H1 (cell line): ENCODE measurements around the gene HNRNPU. TPM values are rescaled to one million over a fixed set of nuclear protein-coding genes. Genes with fewer than 3 reads are reported as not detected.

Source experiments
- CTCF ChIA-PET: fragments of 300-600 bp; sonication (Branson Sonifier 250); formaldehyde crosslinking; loops from one replicate; lab custom pipeline; 2021; ENCODE audit not compliant: partially characterized antibody; lab: Charles Lee
- POLR2A ChIA-PET: fragments of 300-600 bp; sonication (Branson Sonifier 250); formaldehyde crosslinking; loops from one replicate; lab custom pipeline; 2021; ENCODE audit warnings: inconsistent platforms; ENCODE audit not compliant: partially characterized antibody; lab: Charles Lee
- DNase-seq, 2 experiments: peaks; one replicate each; pipeline versions ENCODE4 v3.0.0 to v3.0.0-alpha.2; 2010 to 2022; ENCODE audit warnings: low spot score in 2 of 2, low read depth in 1 of 2, mixed read lengths in 1 of 2
- FAIRE-seq: peaks from 2 replicates; lab custom pipeline; 2011; peaks lifted over from hg19 to GRCh38; lab: Jason Lieb, UNC
- H2AFZ ChIP-seq: 2 replicates; pipeline ENCODE4 v1.8.1; 2012; ENCODE audit warnings: low read length, inconsistent platforms
- H2AK5ac ChIP-seq: 2 replicates; pipeline ENCODE4 v1.6.1; 2013; ENCODE audit warnings: low read depth, low read length
- H2BK120ac ChIP-seq: replicated peaks from 2 replicates; pipeline ENCODE3; 2013; ENCODE audit warnings: low read depth, low read length, inconsistent platforms
- H2BK12ac ChIP-seq: 2 replicates; pipeline ENCODE4 v1.6.1; 2013; ENCODE audit warnings: low read depth, low read length
- H2BK15ac ChIP-seq: 2 replicates; pipeline ENCODE4 v1.6.1; 2013; ENCODE audit warnings: low read length
- H2BK20ac ChIP-seq: 2 replicates; pipeline ENCODE4 v1.6.1; 2013; ENCODE audit warnings: low read length
- H2BK5ac ChIP-seq: 2 replicates; pipeline ENCODE4 v1.6.1; 2013; ENCODE audit warnings: low read depth, low read length
- H3K14ac ChIP-seq: 2 replicates; pipeline ENCODE4 v1.6.1; 2013; ENCODE audit warnings: inconsistent platforms; ENCODE audit not compliant: insufficient read length
- H3K18ac ChIP-seq: 2 replicates; pipeline ENCODE4 v1.6.1; 2013; ENCODE audit warnings: low read length; ENCODE audit errors: extremely low read depth
- H3K23ac ChIP-seq: 2 replicates; pipeline ENCODE4 v1.6.1; 2013; ENCODE audit warnings: inconsistent platforms; ENCODE audit not compliant: insufficient read length
- H3K23me2 ChIP-seq: 2 replicates; pipeline ENCODE4 v1.6.1; 2013; ENCODE audit warnings: low read depth, low read length
- H3K27ac ChIP-seq: 2 replicates; pipeline ENCODE4 v1.6.1; 2011; ENCODE audit warnings: low read depth, low read length, inconsistent platforms
- H3K27me3 ChIP-seq, 4 experiments: replicated peaks in 1 of 4; 1 replicate in 1 of 4; 2 replicates in 3 of 4; pipeline versions ENCODE4 v1.6.1 to v1.8.1; 2011 to 2013; ENCODE audit warnings: low read length in 3 of 4, mild to moderate bottlenecking in 3 of 4, inconsistent platforms in 2 of 4, mixed read lengths in 2 of 4, moderate library complexity in 1 of 4; ENCODE audit not compliant: control insufficient read depth in 3 of 4, insufficient read depth in 3 of 4; ENCODE audit errors: extremely low read depth in 1 of 4
- H3K36me3 ChIP-seq, 4 experiments: 2 replicates each; pipeline versions ENCODE4 v1.6.1 to v1.8.1; 2011 to 2013; ENCODE audit warnings: mild to moderate bottlenecking in 4 of 4, low read length in 3 of 4, moderate library complexity in 2 of 4, control low read depth in 1 of 4, inconsistent platforms in 1 of 4; ENCODE audit not compliant: insufficient read depth in 4 of 4, control insufficient read depth in 2 of 4
- H3K4ac ChIP-seq: replicated peaks from 2 replicates; pipeline ENCODE3; 2013; ENCODE audit warnings: low read length, low read depth, mixed read lengths, inconsistent platforms; ENCODE audit not compliant: insufficient read length
- H3K4me1 ChIP-seq, 4 experiments: replicated peaks in 1 of 4; 1 replicate in 1 of 4; 2 replicates in 3 of 4; pipeline versions ENCODE4 v1.6.1 to v1.8.1; 2011 to 2013; ENCODE audit warnings: low read length in 3 of 4, inconsistent platforms in 2 of 4, mixed read lengths in 1 of 4; ENCODE audit not compliant: insufficient read depth in 4 of 4, control insufficient read depth in 3 of 4
- H3K4me2 ChIP-seq, 2 experiments: 2 replicates each; pipeline versions ENCODE4 v1.6.1 to v1.8.1; 2011 to 2013; ENCODE audit warnings: low read depth in 2 of 2, low read length in 2 of 2, control low read depth in 1 of 2, inconsistent platforms in 1 of 2, mild to moderate bottlenecking in 1 of 2; ENCODE audit not compliant: insufficient read depth in 1 of 2
- H3K4me3 ChIP-seq, 4 experiments: fragments of 200-600, 300-600 bp in 1 of 4; sonication (generic), shearing (Covaris generic), sonication (Bioruptor Twin) in 1 of 4; 2 replicates each; pipeline versions ENCODE4 v1.5.1 to v1.8.1; 2011 to 2016; ENCODE audit warnings: low read length in 4 of 4, low read depth in 3 of 4, control low read depth in 2 of 4, inconsistent platforms in 2 of 4, mild to moderate bottlenecking in 2 of 4, mixed read lengths in 1 of 4, moderate library complexity in 1 of 4; ENCODE audit not compliant: insufficient read depth in 2 of 4; ENCODE audit errors: extremely low read depth in 1 of 4
- H3K56ac ChIP-seq: replicated peaks from 2 replicates; pipeline ENCODE3; 2013; ENCODE audit warnings: low read depth, mild to moderate bottlenecking, mixed read lengths, low read length, inconsistent platforms; ENCODE audit not compliant: insufficient read length
- H3K79me1 ChIP-seq: 2 replicates; pipeline ENCODE4 v1.6.1; 2013; ENCODE audit warnings: low read depth, low read length, control low read depth
- H3K79me2 ChIP-seq, 2 experiments: 2 replicates each; pipeline versions ENCODE4 v1.6.1 to v1.8.1; 2012 to 2013; ENCODE audit warnings: low read length in 2 of 2, mild to moderate bottlenecking in 2 of 2, inconsistent platforms in 1 of 2; ENCODE audit not compliant: insufficient read depth in 2 of 2, control insufficient read depth in 1 of 2
- H3K9ac ChIP-seq, 4 experiments: replicated peaks in 1 of 4; 1 replicate in 1 of 4; 2 replicates in 3 of 4; pipeline versions ENCODE4 v1.6.1 to v1.8.1; 2011 to 2013; ENCODE audit warnings: low read depth in 3 of 4, low read length in 3 of 4, control low read depth in 2 of 4, mild to moderate bottlenecking in 2 of 4, moderate library complexity in 2 of 4, inconsistent platforms in 1 of 4; ENCODE audit errors: extremely low read depth in 1 of 4
- H3K9me3 ChIP-seq, 2 experiments: 2 replicates each; pipeline versions ENCODE4 v1.6.1 to v1.8.1; 2012 to 2013; ENCODE audit warnings: mild to moderate bottlenecking in 2 of 2, moderate library complexity in 2 of 2, control low read depth in 1 of 2, inconsistent platforms in 1 of 2, low read depth in 1 of 2, low read length in 1 of 2, mixed read lengths in 1 of 2; ENCODE audit not compliant: insufficient read depth in 2 of 2
- H4K20me1 ChIP-seq, 2 experiments: replicated peaks in 1 of 2; 2 replicates each; pipeline versions ENCODE3 to v1.8.1; 2011 to 2013; ENCODE audit warnings: inconsistent platforms in 2 of 2, low read length in 2 of 2, mild to moderate bottlenecking in 1 of 2; ENCODE audit not compliant: insufficient read depth in 2 of 2, control insufficient read depth in 1 of 2
- H4K5ac ChIP-seq: 2 replicates; pipeline ENCODE4 v1.6.1; 2013; ENCODE audit warnings: low read length, low read depth, mixed read lengths, inconsistent platforms; ENCODE audit not compliant: insufficient read length
- H4K8ac ChIP-seq: 2 replicates; pipeline ENCODE4 v1.8.0; 2013; ENCODE audit warnings: mild to moderate bottlenecking, moderate library complexity, low read length, inconsistent platforms; ENCODE audit not compliant: insufficient read depth; ENCODE audit errors: extremely low read depth
- H4K91ac ChIP-seq: replicated peaks from 2 replicates; pipeline ENCODE3; 2013; ENCODE audit warnings: low read length, mixed read lengths, inconsistent platforms; ENCODE audit not compliant: insufficient read length
- CEBPB ChIP-seq: IDR thresholded peaks from 2 replicates; pipeline ENCODE4 v1.6.1; 2012; ENCODE audit warnings: low read depth, low read length
- CHD2 ChIP-seq: IDR thresholded peaks from 2 replicates; pipeline ENCODE4 v1.6.1; 2012; ENCODE audit warnings: low read length, improper control_type of control experiment
- JUND ChIP-seq: IDR thresholded peaks from 2 replicates; pipeline ENCODE4 v1.6.1; 2011; ENCODE audit warnings: mild to moderate bottlenecking, improper control_type of control experiment, low read length
- RBBP5 ChIP-seq: IDR thresholded peaks from 2 replicates; pipeline ENCODE4 v1.7.1; 2012; ENCODE audit warnings: low read depth, mild to moderate bottlenecking, inconsistent platforms, low read length, moderate library complexity, borderline replicate concordance
- SIX5 ChIP-seq: IDR thresholded peaks from 2 replicates; pipeline ENCODE4 v1.6.1; 2011; ENCODE audit warnings: mild to moderate bottlenecking, low read depth, low read length
- SP4 ChIP-seq: IDR thresholded peaks from 2 replicates; pipeline ENCODE4 v1.6.1; 2012; ENCODE audit warnings: low read length, inconsistent platforms
- WGBS, 2 experiments: shearing (Covaris generic) in 1 of 2; methylation state at CpG; one replicate each; pipeline versions ENCODE4 v1.1.6 to v1.1.7; 2013 to 2015; ENCODE audit warnings: low lambda C conversion rate in 2 of 2, mixed read lengths in 2 of 2, inconsistent platforms in 1 of 2, low coverage in 1 of 2, missing lambda C conversion rate in 1 of 2; ENCODE audit not compliant: insufficient replicate concordance in 2 of 2, insufficient coverage in 1 of 2, insufficient read length in 1 of 2; ENCODE audit errors: extremely low coverage in 1 of 2, missing lambda C conversion rate in 1 of 2; 5-methylcytosine and 5-hydroxymethylcytosine counted together
- polyA plus RNA-seq, 7 experiments: library from polyadenylated mRNA; depleted of rRNA in 3 of 7; stranded (reverse) in 5 of 7; unstranded in 2 of 7; fragments of >200 nt in 5 of 7; fragments of 200-250 nt in 2 of 7; gene quantifications; 1 replicate in 5 of 7; 2 replicates in 1 of 7; 4 replicates in 1 of 7; pipeline versions ENCODE4 v1.2.1 to v1.2.3, GENCODE V29; 2011 to 2013; ENCODE audit warnings: missing spikeins in 2 of 7, mixed read lengths in 2 of 7
- total RNA-seq: library from RNA; stranded (reverse); fragmentation: NEBNext Ultra II Directional; extraction: Animal tissue kit (Norgen Biotek cat#: 25700); gene quantifications from 2 replicates; pipeline ENCODE4 v1.2.1, GENCODE V29; 2021

The HNRNPU gene
- total and polyA plus RNA-seq, 2 of the 8 experiments (the other 6 are each of a cell fraction or from before 2014, with no cell fraction given), result 95.6 to 606 TPM

DNA sequence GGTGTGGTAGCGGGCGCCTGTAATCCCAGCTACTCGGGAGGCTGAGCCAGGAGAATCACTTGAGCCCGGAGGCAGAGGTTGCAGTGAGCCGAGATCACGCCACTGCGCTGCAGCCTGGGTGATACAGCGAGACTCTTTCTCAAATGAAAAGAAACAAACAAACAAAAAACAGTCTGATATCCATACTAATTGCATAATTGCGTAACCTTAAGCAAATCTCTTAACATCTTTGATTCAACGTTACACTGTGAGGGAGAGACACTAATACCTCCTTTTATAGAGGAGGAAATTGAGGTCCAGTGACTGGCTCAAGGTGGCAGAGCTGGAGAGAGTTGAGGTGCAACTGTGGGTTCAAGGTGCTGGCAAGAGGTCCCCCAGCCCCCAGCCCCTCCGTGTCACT, 41.5 kb downstream of the HNRNPU start:
- Histone ChIP-seq H4K91ac (no peak overlapping the region), H3K79me1 (no peaks in the 10 kb centered on the region), H2BK20ac (no peak overlapping the region), H3K4me3 (no peak overlapping the region), H3K36me3 (no peaks in the 10 kb centered on the region), H3K14ac (no peak overlapping the region), H3K4me1 (peaks cover 0 to 5% (median 2%) of the 10 kb centered on the region in 4 experiments; a peak in 2 of 7 replicates), H3K23me2 (no peaks in the 10 kb centered on the region), H4K8ac (no peak overlapping the region), H4K20me1 (peaks cover 0 to 1% of the 10 kb centered on the region in 2 experiments), H3K79me2 (peaks cover 0 to 37% of the 10 kb centered on the region in 2 experiments; a peak in 2 of 4 replicates), H3K9ac (no peak overlapping the region), H2BK5ac (no peak overlapping the region), H3K9me3 (no peaks in the 10 kb centered on the region; a peak in 1 of 4 replicates), H3K18ac (no peak overlapping the region), H3K27me3 (no peaks in the 10 kb centered on the region), H3K27ac (no peak overlapping the region), H2BK15ac (no peak overlapping the region), H4K5ac (no peak overlapping the region), H3K56ac (no peak overlapping the region), H2BK120ac (no peak overlapping the region), H3K4ac (no peak overlapping the region), H3K23ac (no peak overlapping the region), H3K4me2 (no peak overlapping the region), H2AK5ac (no peak overlapping the region), H2BK12ac (no peak overlapping the region), H2AFZ (no peak overlapping the region)
- TF ChIP-seq CEBPB (0 out of 2 replicates have a peak, but pooled peaks have one; percentile 28), RBBP5 (no peak), SP4 (no peak), JUND (no peak), CHD2 (no peak), SIX5 (no peak)
- 85% methylated on average over 11 of the region's 11 CpGs; no CpG with 5 or more reads in 1 of the 2 experiments for WGBS, 2 experiments
- CTCF ChIA-PET, result interaction anchor here (6.0 kb wide), 1 partner anchor 20 kb away, joined by 22 read pairs; no protein-coding TSS in a partner anchor
- POLR2A ChIA-PET, result interaction anchor here (1.5 to 2.5 kb wide), 3 partner anchors 10 to 42 kb away, joined by 5 to 7 read pairs (median 6); partner anchors contain the start of gene HNRNPU
- FAIRE-seq (no peak), DNase-seq (no peak)
